PC-9 (cell line): ENCODE results near the gene ZMIZ1.

ENCODE experiments used
- EZH2 ChIP-seq: fragments of 200-600 bp; sonication (generic); IDR thresholded peaks from 2 replicates; pipeline ENCODE4 v1.8.0; 2017; ENCODE audit warnings: antibody characterized with exemption, low read depth
- TF ChIP-seq, protein P1 (sequence below): fragments of 200-600 bp; sonication (generic); conservative IDR thresholded peaks from 2 replicates; pipeline ENCODE4 v1.6.1; 2017; ENCODE audit warnings: mixed run types, antibody characterized with exemption, mild to moderate bottlenecking, moderate library complexity

- TF ChIP-seq, protein P1, sequence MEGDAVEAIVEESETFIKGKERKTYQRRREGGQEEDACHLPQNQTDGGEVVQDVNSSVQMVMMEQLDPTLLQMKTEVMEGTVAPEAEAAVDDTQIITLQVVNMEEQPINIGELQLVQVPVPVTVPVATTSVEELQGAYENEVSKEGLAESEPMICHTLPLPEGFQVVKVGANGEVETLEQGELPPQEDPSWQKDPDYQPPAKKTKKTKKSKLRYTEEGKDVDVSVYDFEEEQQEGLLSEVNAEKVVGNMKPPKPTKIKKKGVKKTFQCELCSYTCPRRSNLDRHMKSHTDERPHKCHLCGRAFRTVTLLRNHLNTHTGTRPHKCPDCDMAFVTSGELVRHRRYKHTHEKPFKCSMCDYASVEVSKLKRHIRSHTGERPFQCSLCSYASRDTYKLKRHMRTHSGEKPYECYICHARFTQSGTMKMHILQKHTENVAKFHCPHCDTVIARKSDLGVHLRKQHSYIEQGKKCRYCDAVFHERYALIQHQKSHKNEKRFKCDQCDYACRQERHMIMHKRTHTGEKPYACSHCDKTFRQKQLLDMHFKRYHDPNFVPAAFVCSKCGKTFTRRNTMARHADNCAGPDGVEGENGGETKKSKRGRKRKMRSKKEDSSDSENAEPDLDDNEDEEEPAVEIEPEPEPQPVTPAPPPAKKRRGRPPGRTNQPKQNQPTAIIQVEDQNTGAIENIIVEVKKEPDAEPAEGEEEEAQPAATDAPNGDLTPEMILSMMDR = no peak
- no peak for TF ChIP-seq EZH2
Measured at GRCh38 chr10:79075418-79075817, 6.7 kb downstream of the ZMIZ1 start.
